Kidney (tissue), 14 donors: ENCODE data around the gene SERTAD1. TPM values are rescaled to one million over a fixed set of nuclear protein-coding genes. Genes with fewer than 3 reads are reported as not detected.
"Not testable (repeated sequence)": the region's sequence is repeated elsewhere in the genome, so short reads cannot be mapped to it uniquely, and the experiment has no call there.

Experiments used
- DNase-seq, 5 donors: peaks; one replicate each; pipeline ENCODE4 v3.0.0-alpha.2; 2013 to 2020
- FAIRE-seq: peaks from 2 replicates; lab custom pipeline; 2012; peaks lifted over from hg19 to GRCh38; lab: Jason Lieb, UNC
- H3K27ac ChIP-seq, 2 donors: one replicate each; pipeline ENCODE4 v1.7.0; 2013; ENCODE audit warnings: low read depth in 2 of 2, low read length in 2 of 2, inconsistent platforms in 1 of 2
- H3K27me3 ChIP-seq: one replicate; pipeline ENCODE4 v1.7.1; 2013; ENCODE audit warnings: low read length, inconsistent platforms; ENCODE audit not compliant: control insufficient read depth, insufficient read depth
- H3K36me3 ChIP-seq, 3 donors: one replicate each; pipeline versions ENCODE4 v1.7.0 to v1.7.1; 2013; ENCODE audit warnings: low read length in 3 of 3, control low read depth in 1 of 3, inconsistent platforms in 1 of 3; ENCODE audit not compliant: insufficient read depth in 3 of 3, control insufficient read depth in 2 of 3
- H3K4me1 ChIP-seq, 3 donors: one replicate each; pipeline versions ENCODE4 v1.7.0 to v1.7.1; 2013; ENCODE audit warnings: low read length in 3 of 3, inconsistent platforms in 1 of 3, low read depth in 1 of 3; ENCODE audit not compliant: control insufficient read depth in 2 of 3, insufficient read depth in 2 of 3
- H3K4me3 ChIP-seq, 3 donors: one replicate each; pipeline versions ENCODE4 v1.7.0 to v1.8.1; 2013; ENCODE audit warnings: low read length in 3 of 3, control low read depth in 1 of 3, inconsistent platforms in 1 of 3
- H3K9ac ChIP-seq, 3 donors: one replicate each; pipeline versions ENCODE4 v1.7.0 to v1.7.1; 2013; ENCODE audit warnings: low read length in 3 of 3, control low read depth in 1 of 3, inconsistent platforms in 1 of 3
- H3K9me3 ChIP-seq, 3 donors: one replicate each; pipeline versions ENCODE4 v1.7.0 to v1.7.1; 2013; ENCODE audit warnings: low read length in 3 of 3, control low read depth in 1 of 3, inconsistent platforms in 1 of 3; ENCODE audit not compliant: control insufficient read depth in 2 of 3, insufficient read depth in 1 of 3
- intact Hi-C: fragments of 100-400 bp; cut with DNase I; formaldehyde crosslinking; loops from one replicate; pipeline ENCODE4 v1.11.1; 2022
- polyA plus RNA-seq: library from polyadenylated mRNA; stranded (reverse); fragments of 350-450 nt; fragmentation: Illumina TruSeq; extraction: RNeasy Lipid Tissue Mini Kit (QIAGEN cat#74804); gene quantifications from one replicate; pipeline ENCODE4 v1.2.3, GENCODE V29; 2014; ENCODE audit warnings: low read depth, low replicate concordance; ENCODE audit not compliant: insufficient read depth
- total RNA-seq: library from RNA; stranded (reverse); fragmentation: NEBNext Ultra II Directional; extraction: Animal tissue kit (Norgen Biotek cat#: 25700); gene quantifications from one replicate; pipeline ENCODE4 v1.2.1, GENCODE V29; 2021
- TF ChIP-seq, protein P1 (sequence below): IDR thresholded peaks from 3 replicates; pipeline ENCODE4 v1.5.1; 2012; ENCODE audit warnings: mild to moderate bottlenecking, moderate library complexity, borderline replicate concordance; ENCODE audit not compliant: insufficient read depth; ENCODE audit errors: extremely low read depth
- donor health status: control.
- donor health status: control.
- donor health status: control.
- donor health status: control.
- donor health status: control.
- donor health status: DM: yes; HTN: yes; CAD: no.
- donor health status: Normal renal cell carcinoma (clear cell type).

SERTAD1 gene
- total and polyA plus RNA-seq, 2 donors from 2014 or later: 14.8 to 18.2 TPM

DNA sequence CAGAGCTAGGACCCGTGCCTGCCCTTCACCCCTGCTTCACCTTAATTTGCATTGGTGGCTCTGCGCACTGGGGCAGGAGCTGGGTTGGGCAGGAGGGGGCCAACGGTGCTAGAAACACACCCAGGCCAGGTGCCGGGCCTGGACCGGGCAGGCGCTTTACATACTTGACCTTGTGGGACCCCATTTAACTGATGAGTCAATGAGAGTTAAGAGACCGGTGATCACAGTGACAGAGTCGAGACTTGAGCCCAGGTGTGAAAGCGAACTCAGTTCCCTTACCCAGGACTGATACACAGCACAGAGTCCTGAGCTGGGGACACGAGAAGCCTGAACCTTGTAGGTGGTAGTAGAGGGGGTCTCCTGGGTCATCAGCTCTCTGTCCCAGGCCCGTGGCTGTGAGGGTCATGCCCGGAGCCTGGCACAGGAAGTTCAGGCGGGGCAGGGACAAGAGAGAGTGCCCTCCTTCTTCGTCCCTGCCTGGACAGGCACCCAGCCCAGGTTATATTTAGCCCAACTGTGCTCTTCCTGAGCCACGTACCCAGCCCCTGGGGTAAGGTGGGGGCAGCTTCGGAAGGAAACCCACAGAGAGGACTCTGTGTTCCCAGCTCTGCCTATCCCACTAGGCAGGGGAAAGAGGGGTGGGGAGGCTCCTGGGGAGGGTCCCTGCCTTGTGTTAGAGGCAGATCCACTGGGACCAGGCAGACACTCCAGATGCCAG, 14.5 kb downstream of the SERTAD1 start:
- DNase-seq: no peak
- Histone ChIP-seq H3K27ac (peak overlapping the region; percentile 20 to 55), H3K27me3 (no peaks in the 10 kb centered on the region), H3K4me1 (peaks cover 0 to 7% (median 0%) of the 10 kb centered on the region in 3 donors), H3K9me3 (no peaks in the 10 kb centered on the region), H3K36me3 (no peaks in the 10 kb centered on the region), H3K9ac (no peak overlapping the region), H3K4me3 (peak overlapping the region in 1 of 3 donors; percentile 15)
- no peak for FAIRE-seq
- TF ChIP-seq, protein P1, sequence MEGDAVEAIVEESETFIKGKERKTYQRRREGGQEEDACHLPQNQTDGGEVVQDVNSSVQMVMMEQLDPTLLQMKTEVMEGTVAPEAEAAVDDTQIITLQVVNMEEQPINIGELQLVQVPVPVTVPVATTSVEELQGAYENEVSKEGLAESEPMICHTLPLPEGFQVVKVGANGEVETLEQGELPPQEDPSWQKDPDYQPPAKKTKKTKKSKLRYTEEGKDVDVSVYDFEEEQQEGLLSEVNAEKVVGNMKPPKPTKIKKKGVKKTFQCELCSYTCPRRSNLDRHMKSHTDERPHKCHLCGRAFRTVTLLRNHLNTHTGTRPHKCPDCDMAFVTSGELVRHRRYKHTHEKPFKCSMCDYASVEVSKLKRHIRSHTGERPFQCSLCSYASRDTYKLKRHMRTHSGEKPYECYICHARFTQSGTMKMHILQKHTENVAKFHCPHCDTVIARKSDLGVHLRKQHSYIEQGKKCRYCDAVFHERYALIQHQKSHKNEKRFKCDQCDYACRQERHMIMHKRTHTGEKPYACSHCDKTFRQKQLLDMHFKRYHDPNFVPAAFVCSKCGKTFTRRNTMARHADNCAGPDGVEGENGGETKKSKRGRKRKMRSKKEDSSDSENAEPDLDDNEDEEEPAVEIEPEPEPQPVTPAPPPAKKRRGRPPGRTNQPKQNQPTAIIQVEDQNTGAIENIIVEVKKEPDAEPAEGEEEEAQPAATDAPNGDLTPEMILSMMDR: no peak
- intact Hi-C loops: no loop called here

DNA sequence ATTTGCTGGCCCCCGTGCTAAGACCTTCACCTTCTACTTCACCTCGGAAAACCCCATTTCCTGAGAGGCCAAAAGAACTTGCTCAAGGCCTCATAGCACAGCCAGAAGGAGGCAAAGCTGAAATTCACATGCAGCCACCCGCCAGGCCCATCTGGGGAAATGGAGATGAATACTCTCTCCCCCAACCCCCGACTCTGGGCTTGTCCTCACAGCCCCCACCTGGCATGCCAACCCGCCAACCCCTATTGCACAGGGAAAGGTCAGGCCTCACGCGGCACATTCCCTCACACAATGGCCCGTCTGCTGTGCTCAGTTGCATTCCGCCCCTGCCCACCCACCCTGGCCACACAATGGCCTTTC, 15.8 kb downstream of the SERTAD1 start:
- no peak overlapping the region for H3K4me3 ChIP-seq
- TF ChIP-seq, protein P1: no peak
- FAIRE-seq: no peak

DNA sequence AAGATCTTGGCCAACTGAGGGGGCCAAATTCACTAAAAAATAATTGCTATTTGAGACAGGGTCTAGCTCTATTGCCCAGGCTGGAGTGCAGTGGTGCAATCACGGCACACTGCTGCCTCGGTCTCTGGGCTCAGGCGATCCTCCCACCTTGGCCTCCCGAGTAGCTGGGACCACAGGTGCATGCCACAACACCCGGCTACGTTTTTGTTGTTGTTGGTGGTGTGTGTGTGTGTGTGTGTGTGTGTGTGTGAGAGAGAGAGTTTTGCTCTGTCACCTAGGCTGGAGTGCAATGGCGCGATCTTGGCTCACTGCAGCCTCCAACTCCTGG, 17.2 kb downstream of the SERTAD1 start:
- H3K27me3 ChIP-seq, H3K36me3 ChIP-seq, H3K9ac ChIP-seq, H3K4me1 ChIP-seq, FAIRE-seq, H3K4me3 ChIP-seq, DNase-seq, H3K27ac ChIP-seq, intact Hi-C loops, H3K9me3 ChIP-seq: not testable (repeated sequence)

More for the DNA sequence above, 15.8 kb downstream of the SERTAD1 start:
- no peaks in the 10 kb centered on the region for H3K27me3 ChIP-seq
- no peak for DNase-seq
- no peaks in the 10 kb centered on the region for H3K36me3 ChIP-seq
- peaks cover 0 to 5% (median 0%) of the 10 kb centered on the region in 3 donors for H3K4me1 ChIP-seq
- no peak overlapping the region for H3K9ac ChIP-seq
- no peaks in the 10 kb centered on the region for H3K9me3 ChIP-seq
- intact Hi-C loops: no loop called here
- no peak overlapping the region for H3K27ac ChIP-seq

DNA sequence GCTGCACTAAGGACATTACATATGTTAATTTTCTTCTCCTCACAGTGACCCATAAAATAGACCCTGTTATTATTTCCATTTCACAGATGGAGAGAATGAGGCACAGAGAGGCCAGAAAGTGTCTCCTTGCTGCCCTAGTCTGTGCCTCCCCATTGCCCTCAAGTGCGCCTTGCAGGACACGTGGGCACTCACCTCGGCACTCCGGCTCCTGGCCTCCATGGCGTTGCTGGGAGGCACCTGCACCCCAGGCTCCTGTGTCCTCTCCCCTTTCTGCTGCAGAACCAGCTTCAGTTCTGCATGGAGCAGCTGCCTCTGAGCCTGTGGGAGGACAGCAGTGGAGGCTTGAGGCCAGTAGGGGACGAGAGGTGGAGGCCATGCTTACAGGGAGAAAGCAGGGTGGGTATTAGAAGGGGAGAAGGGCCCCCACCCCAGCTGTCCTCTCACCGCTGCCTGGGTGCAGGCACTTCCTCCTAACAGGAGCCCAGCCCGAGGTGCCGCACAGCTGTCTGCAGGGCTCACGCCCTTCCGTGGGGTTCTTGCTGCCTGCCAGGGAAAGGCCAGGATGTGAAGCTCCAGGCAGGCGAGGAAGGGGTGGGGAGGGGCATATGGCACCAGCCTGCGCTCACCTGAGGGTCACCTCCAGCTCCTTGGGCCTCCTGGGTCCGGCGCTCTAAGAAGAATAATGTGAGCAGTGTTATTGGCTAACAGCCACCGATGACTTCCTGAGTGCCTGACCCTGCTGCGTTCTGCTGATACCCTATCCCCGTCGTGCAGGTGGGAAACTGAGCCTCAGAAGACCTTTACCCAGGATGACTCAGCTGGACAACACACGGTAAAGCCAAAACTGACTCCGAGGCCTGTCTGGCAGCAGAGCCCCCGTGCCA, 17.8 kb downstream of the SERTAD1 start:
- Histone ChIP-seq H3K9me3 (no peaks in the 10 kb centered on the region), H3K27me3 (no peaks in the 10 kb centered on the region), H3K27ac (no peak overlapping the region), H3K4me1 (peaks cover 0 to 4% (median 0%) of the 10 kb centered on the region in 3 donors), H3K36me3 (no peaks in the 10 kb centered on the region), H3K9ac (no peak overlapping the region), H3K4me3 (no peak overlapping the region)
- intact Hi-C loops: no loop called here
- TF ChIP-seq, protein P1: no peak
- FAIRE-seq (no peak), DNase-seq (no peak)
